GM23338 (cell line): ENCODE measurements around the gene ADCY5.

Source experiments
- CREB1 ChIP-seq: fragments of 250-450 bp; sonication (Bioruptor Pico); IDR thresholded peaks from 2 replicates; pipeline ENCODE4 v1.5.0; 2020; ENCODE audit warnings: low read depth, mild to moderate bottlenecking, moderate library complexity
- EZH2 ChIP-seq: fragments of 200-600 bp; sonication (generic); IDR thresholded peaks from one replicate; pipeline ENCODE4 v1.8.0; 2017; ENCODE audit warnings: antibody characterized with exemption, mild to moderate bottlenecking, low read depth; ENCODE audit not compliant: unreplicated experiment
- EZH2phosphoT487 ChIP-seq: fragments of 200-600 bp; sonication (generic); IDR thresholded peaks from one replicate; pipeline ENCODE4 v1.8.1; 2018; ENCODE audit warnings: antibody characterized with exemption; ENCODE audit not compliant: unreplicated experiment
- JUNB ChIP-seq: IDR thresholded peaks from one replicate; pipeline ENCODE4 v1.6.1; 2016; ENCODE audit warnings: antibody characterized with exemption; ENCODE audit not compliant: unreplicated experiment
- NANOG ChIP-seq: IDR thresholded peaks from 2 replicates; pipeline ENCODE4 v1.6.1; 2016; ENCODE audit warnings: antibody characterized with exemption, borderline replicate concordance
- POLR2AphosphoS5 ChIP-seq: IDR thresholded peaks from 2 replicates; pipeline ENCODE4 v1.6.1; 2016; ENCODE audit warnings: antibody characterized with exemption, low read depth
- STAT1 ChIP-seq: IDR thresholded peaks from one replicate; pipeline ENCODE4 v1.6.1; 2016; ENCODE audit warnings: antibody characterized with exemption; ENCODE audit not compliant: unreplicated experiment
- ZNF114 ChIP-seq: fragments of 250-450 bp; sonication (Bioruptor Pico); IDR thresholded peaks from 2 replicates; pipeline ENCODE4 v1.5.0; 2020; ENCODE audit warnings: mild to moderate bottlenecking, moderate library complexity
- ZNF331 ChIP-seq: fragments of 250-450 bp; sonication (Bioruptor Pico); IDR thresholded peaks from 2 replicates; pipeline ENCODE4 v1.5.0; 2020; ENCODE audit warnings: low read depth, mild to moderate bottlenecking, moderate library complexity
- TF ChIP-seq, protein P1 (sequence below), 2 experiments: fragments of 200-600 bp in 1 of 2; sonication (generic) in 1 of 2; conservative IDR thresholded peaks; 2 replicates each; pipeline versions ENCODE4 v1.5.1 to v1.6.1; 2016 to 2017; ENCODE audit warnings: antibody characterized with exemption in 2 of 2, low read depth in 2 of 2, mild to moderate bottlenecking in 2 of 2, moderate library complexity in 1 of 2
- TF ChIP-seq, protein P2 (sequence below): IDR thresholded peaks from one replicate; pipeline ENCODE4 v1.6.1; 2018; ENCODE audit warnings: antibody characterized with exemption; ENCODE audit not compliant: unreplicated experiment
- TF ChIP-seq, protein P3 (sequence below): IDR thresholded peaks from 2 replicates; pipeline ENCODE4 v1.6.1; 2016; ENCODE audit warnings: antibody characterized with exemption
- TF ChIP-seq, protein P4 (sequence below): fragments of 250-450 bp; sonication (Bioruptor Pico); IDR thresholded peaks from 2 replicates; pipeline ENCODE4 v1.5.0; 2020; ENCODE audit warnings: mild to moderate bottlenecking, moderate library complexity

DNA sequence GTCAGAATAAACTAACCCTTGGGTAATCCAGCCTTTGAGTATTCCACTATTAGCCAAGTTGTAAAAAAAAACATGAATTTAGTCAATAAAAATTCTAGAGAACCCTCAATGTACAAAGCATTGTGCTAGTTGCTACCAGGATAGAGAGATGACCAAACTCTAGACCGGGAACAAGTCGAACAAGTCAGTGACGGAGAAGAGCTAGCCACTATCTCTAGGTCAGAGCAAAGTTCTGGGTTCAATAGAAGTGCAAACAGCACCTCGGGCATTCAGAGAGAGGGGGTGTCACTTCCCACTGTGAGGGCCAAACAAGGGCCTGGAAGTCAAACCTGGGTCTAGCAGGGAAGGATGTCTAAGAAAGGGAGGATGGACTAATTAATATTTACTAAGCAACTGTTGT is 2.3 kb upstream of the ADCY5 start:
- TF ChIP-seq POLR2AphosphoS5 (no peak), NANOG (no peak), EZH2phosphoT487 (no peak), EZH2 (no peak), CREB1 (CRISPR knock-in tag) (no peak), JUNB (no peak), STAT1 (no peak), ZNF114 (no peak), ZNF331 (CRISPR knock-in tag) (no peak)
- TF ChIP-seq, protein P1, sequence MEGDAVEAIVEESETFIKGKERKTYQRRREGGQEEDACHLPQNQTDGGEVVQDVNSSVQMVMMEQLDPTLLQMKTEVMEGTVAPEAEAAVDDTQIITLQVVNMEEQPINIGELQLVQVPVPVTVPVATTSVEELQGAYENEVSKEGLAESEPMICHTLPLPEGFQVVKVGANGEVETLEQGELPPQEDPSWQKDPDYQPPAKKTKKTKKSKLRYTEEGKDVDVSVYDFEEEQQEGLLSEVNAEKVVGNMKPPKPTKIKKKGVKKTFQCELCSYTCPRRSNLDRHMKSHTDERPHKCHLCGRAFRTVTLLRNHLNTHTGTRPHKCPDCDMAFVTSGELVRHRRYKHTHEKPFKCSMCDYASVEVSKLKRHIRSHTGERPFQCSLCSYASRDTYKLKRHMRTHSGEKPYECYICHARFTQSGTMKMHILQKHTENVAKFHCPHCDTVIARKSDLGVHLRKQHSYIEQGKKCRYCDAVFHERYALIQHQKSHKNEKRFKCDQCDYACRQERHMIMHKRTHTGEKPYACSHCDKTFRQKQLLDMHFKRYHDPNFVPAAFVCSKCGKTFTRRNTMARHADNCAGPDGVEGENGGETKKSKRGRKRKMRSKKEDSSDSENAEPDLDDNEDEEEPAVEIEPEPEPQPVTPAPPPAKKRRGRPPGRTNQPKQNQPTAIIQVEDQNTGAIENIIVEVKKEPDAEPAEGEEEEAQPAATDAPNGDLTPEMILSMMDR (conservative IDR thresholded peaks at IDR 0.05; ENCODE audit: low read depth in 2 of 2): no peak
- TF ChIP-seq, protein P2, sequence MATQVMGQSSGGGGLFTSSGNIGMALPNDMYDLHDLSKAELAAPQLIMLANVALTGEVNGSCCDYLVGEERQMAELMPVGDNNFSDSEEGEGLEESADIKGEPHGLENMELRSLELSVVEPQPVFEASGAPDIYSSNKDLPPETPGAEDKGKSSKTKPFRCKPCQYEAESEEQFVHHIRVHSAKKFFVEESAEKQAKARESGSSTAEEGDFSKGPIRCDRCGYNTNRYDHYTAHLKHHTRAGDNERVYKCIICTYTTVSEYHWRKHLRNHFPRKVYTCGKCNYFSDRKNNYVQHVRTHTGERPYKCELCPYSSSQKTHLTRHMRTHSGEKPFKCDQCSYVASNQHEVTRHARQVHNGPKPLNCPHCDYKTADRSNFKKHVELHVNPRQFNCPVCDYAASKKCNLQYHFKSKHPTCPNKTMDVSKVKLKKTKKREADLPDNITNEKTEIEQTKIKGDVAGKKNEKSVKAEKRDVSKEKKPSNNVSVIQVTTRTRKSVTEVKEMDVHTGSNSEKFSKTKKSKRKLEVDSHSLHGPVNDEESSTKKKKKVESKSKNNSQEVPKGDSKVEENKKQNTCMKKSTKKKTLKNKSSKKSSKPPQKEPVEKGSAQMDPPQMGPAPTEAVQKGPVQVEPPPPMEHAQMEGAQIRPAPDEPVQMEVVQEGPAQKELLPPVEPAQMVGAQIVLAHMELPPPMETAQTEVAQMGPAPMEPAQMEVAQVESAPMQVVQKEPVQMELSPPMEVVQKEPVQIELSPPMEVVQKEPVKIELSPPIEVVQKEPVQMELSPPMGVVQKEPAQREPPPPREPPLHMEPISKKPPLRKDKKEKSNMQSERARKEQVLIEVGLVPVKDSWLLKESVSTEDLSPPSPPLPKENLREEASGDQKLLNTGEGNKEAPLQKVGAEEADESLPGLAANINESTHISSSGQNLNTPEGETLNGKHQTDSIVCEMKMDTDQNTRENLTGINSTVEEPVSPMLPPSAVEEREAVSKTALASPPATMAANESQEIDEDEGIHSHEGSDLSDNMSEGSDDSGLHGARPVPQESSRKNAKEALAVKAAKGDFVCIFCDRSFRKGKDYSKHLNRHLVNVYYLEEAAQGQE: no peak
- TF ChIP-seq, protein P3, sequence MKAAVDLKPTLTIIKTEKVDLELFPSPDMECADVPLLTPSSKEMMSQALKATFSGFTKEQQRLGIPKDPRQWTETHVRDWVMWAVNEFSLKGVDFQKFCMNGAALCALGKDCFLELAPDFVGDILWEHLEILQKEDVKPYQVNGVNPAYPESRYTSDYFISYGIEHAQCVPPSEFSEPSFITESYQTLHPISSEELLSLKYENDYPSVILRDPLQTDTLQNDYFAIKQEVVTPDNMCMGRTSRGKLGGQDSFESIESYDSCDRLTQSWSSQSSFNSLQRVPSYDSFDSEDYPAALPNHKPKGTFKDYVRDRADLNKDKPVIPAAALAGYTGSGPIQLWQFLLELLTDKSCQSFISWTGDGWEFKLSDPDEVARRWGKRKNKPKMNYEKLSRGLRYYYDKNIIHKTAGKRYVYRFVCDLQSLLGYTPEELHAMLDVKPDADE: no peak
- TF ChIP-seq, protein P4, sequence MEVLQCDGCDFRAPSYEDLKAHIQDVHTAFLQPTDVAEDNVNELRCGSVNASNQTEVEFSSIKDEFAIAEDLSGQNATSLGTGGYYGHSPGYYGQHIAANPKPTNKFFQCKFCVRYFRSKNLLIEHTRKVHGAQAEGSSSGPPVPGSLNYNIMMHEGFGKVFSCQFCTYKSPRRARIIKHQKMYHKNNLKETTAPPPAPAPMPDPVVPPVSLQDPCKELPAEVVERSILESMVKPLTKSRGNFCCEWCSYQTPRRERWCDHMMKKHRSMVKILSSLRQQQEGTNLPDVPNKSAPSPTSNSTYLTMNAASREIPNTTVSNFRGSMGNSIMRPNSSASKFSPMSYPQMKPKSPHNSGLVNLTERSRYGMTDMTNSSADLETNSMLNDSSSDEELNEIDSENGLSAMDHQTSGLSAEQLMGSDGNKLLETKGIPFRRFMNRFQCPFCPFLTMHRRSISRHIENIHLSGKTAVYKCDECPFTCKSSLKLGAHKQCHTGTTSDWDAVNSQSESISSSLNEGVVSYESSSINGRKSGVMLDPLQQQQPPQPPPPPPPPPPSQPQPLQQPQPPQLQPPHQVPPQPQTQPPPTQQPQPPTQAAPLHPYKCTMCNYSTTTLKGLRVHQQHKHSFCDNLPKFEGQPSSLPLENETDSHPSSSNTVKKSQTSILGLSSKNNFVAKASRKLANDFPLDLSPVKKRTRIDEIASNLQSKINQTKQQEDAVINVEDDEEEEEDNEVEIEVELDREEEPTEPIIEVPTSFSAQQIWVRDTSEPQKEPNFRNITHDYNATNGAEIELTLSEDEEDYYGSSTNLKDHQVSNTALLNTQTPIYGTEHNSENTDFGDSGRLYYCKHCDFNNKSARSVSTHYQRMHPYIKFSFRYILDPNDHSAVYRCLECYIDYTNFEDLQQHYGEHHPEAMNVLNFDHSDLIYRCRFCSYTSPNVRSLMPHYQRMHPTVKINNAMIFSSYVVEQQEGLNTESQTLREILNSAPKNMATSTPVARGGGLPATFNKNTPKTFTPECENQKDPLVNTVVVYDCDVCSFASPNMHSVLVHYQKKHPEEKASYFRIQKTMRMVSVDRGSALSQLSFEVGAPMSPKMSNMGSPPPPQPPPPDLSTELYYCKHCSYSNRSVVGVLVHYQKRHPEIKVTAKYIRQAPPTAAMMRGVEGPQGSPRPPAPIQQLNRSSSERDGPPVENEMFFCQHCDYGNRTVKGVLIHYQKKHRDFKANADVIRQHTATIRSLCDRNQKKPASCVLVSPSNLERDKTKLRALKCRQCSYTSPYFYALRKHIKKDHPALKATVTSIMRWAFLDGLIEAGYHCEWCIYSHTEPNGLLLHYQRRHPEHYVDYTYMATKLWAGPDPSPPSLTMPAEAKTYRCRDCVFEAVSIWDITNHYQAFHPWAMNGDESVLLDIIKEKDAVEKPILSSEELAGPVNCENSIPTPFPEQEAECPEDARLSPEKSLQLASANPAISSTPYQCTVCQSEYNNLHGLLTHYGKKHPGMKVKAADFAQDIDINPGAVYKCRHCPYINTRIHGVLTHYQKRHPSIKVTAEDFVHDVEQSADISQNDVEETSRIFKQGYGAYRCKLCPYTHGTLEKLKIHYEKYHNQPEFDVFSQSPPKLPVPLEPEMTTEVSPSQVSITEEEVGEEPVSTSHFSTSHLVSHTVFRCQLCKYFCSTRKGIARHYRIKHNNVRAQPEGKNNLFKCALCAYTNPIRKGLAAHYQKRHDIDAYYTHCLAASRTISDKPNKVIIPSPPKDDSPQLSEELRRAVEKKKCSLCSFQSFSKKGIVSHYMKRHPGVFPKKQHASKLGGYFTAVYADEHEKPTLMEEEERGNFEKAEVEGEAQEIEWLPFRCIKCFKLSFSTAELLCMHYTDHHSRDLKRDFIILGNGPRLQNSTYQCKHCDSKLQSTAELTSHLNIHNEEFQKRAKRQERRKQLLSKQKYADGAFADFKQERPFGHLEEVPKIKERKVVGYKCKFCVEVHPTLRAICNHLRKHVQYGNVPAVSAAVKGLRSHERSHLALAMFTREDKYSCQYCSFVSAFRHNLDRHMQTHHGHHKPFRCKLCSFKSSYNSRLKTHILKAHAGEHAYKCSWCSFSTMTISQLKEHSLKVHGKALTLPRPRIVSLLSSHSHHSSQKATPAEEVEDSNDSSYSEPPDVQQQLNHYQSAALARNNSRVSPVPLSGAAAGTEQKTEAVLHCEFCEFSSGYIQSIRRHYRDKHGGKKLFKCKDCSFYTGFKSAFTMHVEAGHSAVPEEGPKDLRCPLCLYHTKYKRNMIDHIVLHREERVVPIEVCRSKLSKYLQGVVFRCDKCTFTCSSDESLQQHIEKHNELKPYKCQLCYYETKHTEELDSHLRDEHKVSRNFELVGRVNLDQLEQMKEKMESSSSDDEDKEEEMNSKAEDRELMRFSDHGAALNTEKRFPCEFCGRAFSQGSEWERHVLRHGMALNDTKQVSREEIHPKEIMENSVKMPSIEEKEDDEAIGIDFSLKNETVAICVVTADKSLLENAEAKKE (CRISPR knock-in tag): no peak
